NT2/D1 (cell line): ENCODE results near the gene CCDC85C.

Experiments used
- SUZ12 ChIP-seq: IDR thresholded peaks from 2 replicates; pipeline ENCODE4 v1.6.1; 2011; ENCODE audit not compliant: insufficient read length, insufficient read depth; ENCODE audit errors: extremely low read depth
- YY1 ChIP-seq: IDR thresholded peaks from 2 replicates; pipeline ENCODE4 v1.6.1; 2011; ENCODE audit not compliant: insufficient read length, insufficient read depth
- ZNF274 ChIP-seq: IDR thresholded peaks from 2 replicates; pipeline ENCODE4 v1.6.1; 2011; ENCODE audit warnings: mild to moderate bottlenecking, low read depth, low read length

GRCh38 chr14:99648027-99648784 is 44.2 kb upstream of the CCDC85C start:
- TF ChIP-seq ZNF274 = no peak
- TF ChIP-seq SUZ12 = no peak
- no peak for TF ChIP-seq YY1
